Liver (tissue), 9 donors: ENCODE measurements around the gene PAPSS1. TPM values are rescaled to one million over a fixed set of nuclear protein-coding genes. Genes with fewer than 3 reads are reported as not detected.

ENCODE experiments used
- DNase-seq: peaks from one replicate; pipeline ENCODE4 v3.0.0-alpha.2; 2017; ENCODE audit warnings: low spot score
- H3K27ac ChIP-seq, 2 donors: one replicate each; pipeline ENCODE4 v1.7.0; 2013; ENCODE audit warnings: inconsistent platforms in 2 of 2, low read length in 2 of 2, control low read depth in 1 of 2, low read depth in 1 of 2, mild to moderate bottlenecking in 1 of 2
- H3K27me3 ChIP-seq, 4 donors: one replicate each; pipeline versions ENCODE4 v1.6.1 to v1.7.0; 2013; ENCODE audit warnings: low read length in 3 of 4, inconsistent platforms in 1 of 4, mild to moderate bottlenecking in 1 of 4, moderate library complexity in 1 of 4; ENCODE audit not compliant: control insufficient read depth in 4 of 4, insufficient read depth in 4 of 4
- H3K36me3 ChIP-seq, 4 donors: one replicate each; pipeline versions ENCODE4 v1.6.1 to v1.7.0; 2013; ENCODE audit warnings: low read length in 3 of 4, mild to moderate bottlenecking in 3 of 4, low read depth in 1 of 4, moderate library complexity in 1 of 4; ENCODE audit not compliant: control insufficient read depth in 4 of 4, insufficient read depth in 3 of 4
- H3K4me1 ChIP-seq, 4 donors: one replicate each; pipeline versions ENCODE4 v1.6.1 to v1.7.0; 2013; ENCODE audit warnings: low read length in 3 of 4, mild to moderate bottlenecking in 3 of 4, moderate library complexity in 1 of 4; ENCODE audit not compliant: control insufficient read depth in 4 of 4, insufficient read depth in 4 of 4
- H3K4me3 ChIP-seq, 3 donors: one replicate each; pipeline versions ENCODE4 v1.6.1 to v1.7.0; 2013; ENCODE audit warnings: low read length in 3 of 3, control low read depth in 1 of 3, low read depth in 1 of 3, mild to moderate bottlenecking in 1 of 3
- H3K9ac ChIP-seq, 2 donors: one replicate each; pipeline ENCODE4 v1.7.0; 2013; ENCODE audit warnings: low read length in 2 of 2, mild to moderate bottlenecking in 2 of 2, moderate library complexity in 2 of 2, control low read depth in 1 of 2, low read depth in 1 of 2
- H3K9me3 ChIP-seq, 4 donors: one replicate each; pipeline versions ENCODE4 v1.6.1 to v1.7.0; 2013; ENCODE audit warnings: low read length in 3 of 4; ENCODE audit not compliant: control insufficient read depth in 4 of 4
- ATF3 ChIP-seq: IDR thresholded peaks from 2 replicates; pipeline ENCODE4 v1.6.1; 2016; ENCODE audit warnings: antibody characterized with exemption
- EGR1 ChIP-seq, 2 donors: IDR thresholded peaks; 2 replicates each; pipeline ENCODE4 v1.6.1; 2016 to 2018; ENCODE audit warnings: antibody characterized with exemption in 2 of 2, low read depth in 2 of 2
- FOXA1 ChIP-seq: IDR thresholded peaks from 2 replicates; pipeline ENCODE4 v1.6.1; 2016; ENCODE audit warnings: antibody characterized with exemption
- FOXA2 ChIP-seq: IDR thresholded peaks from 2 replicates; pipeline ENCODE4 v1.6.1; 2016; ENCODE audit warnings: antibody characterized with exemption
- HNF4A ChIP-seq, 2 donors: conservative IDR thresholded peaks; 2 replicates each; pipeline ENCODE4 v1.6.1; 2016; ENCODE audit warnings: antibody characterized with exemption in 2 of 2, mild to moderate bottlenecking in 2 of 2
- JUND ChIP-seq, 2 donors: IDR thresholded peaks; 2 replicates each; pipeline ENCODE4 v1.6.1; 2016; ENCODE audit warnings: antibody characterized with exemption in 2 of 2
- NR2F2 ChIP-seq: IDR thresholded peaks from 2 replicates; pipeline ENCODE4 v1.6.1; 2016; ENCODE audit warnings: antibody characterized with exemption
- RAD21 ChIP-seq, 2 donors: IDR thresholded peaks; 2 replicates each; pipeline ENCODE4 v1.6.1; 2016; ENCODE audit warnings: antibody characterized with exemption in 2 of 2, mild to moderate bottlenecking in 2 of 2
- REST ChIP-seq: IDR thresholded peaks from 2 replicates; pipeline ENCODE4 v1.6.1; 2016; ENCODE audit warnings: antibody characterized with exemption, mild to moderate bottlenecking
- SP1 ChIP-seq: IDR thresholded peaks from 2 replicates; pipeline ENCODE4 v1.6.1; 2018; ENCODE audit warnings: antibody characterized with exemption, mild to moderate bottlenecking
- TAF1 ChIP-seq: conservative IDR thresholded peaks from 2 replicates; pipeline ENCODE4 v1.6.1; 2016; ENCODE audit warnings: antibody characterized with exemption, mild to moderate bottlenecking
- YY1 ChIP-seq: IDR thresholded peaks from 2 replicates; pipeline ENCODE4 v1.6.1; 2016; ENCODE audit warnings: antibody characterized with exemption, mild to moderate bottlenecking
- WGBS: extraction: QIAGEN DNeasy Blood & Tissue Kit; methylation state at CpG from one replicate; pipeline ENCODE4 v1.1.7; 2013; 5-methylcytosine and 5-hydroxymethylcytosine counted together
- polyA plus RNA-seq, 2 donors: library from polyadenylated mRNA; stranded (reverse) in 1 of 2; unstranded in 1 of 2; fragments of 200-250 nt in 1 of 2; fragments of >200 nt in 1 of 2; fragmentation: Nextera tagmentation in 1 of 2; extraction: Ambion mirVana in 1 of 2; gene quantifications; one replicate each; pipeline versions ENCODE4 v1.2.1 to v1.2.3, GENCODE V29; 2013 to 2015
- total RNA-seq, 2 donors: library from RNA; depleted of rRNA; stranded (reverse); fragments of >200 nt; gene quantifications; one replicate each; pipeline ENCODE4 v1.2.3, GENCODE V29; 2014
- TF ChIP-seq, protein P1 (sequence below): fragments of 150-350 bp; IDR thresholded peaks from 2 replicates; pipeline ENCODE4 v1.5.1; 2017; ENCODE audit warnings: improper control_type of control experiment, low read depth, low read length; ENCODE audit not compliant: missing input control
- TF ChIP-seq, protein P2 (sequence below): IDR thresholded peaks from 2 replicates; pipeline ENCODE4 v1.6.1; 2016; ENCODE audit warnings: antibody characterized with exemption
- donor health status: healthy.
- donor health status: healthy.
- donor health status: healthy.
- donor health status: healthy.
- donor health status: healthy.

The PAPSS1 gene
- total and polyA plus RNA-seq, 4 donors = 5.7 to 17.8 (median 6.0) TPM

DNA sequence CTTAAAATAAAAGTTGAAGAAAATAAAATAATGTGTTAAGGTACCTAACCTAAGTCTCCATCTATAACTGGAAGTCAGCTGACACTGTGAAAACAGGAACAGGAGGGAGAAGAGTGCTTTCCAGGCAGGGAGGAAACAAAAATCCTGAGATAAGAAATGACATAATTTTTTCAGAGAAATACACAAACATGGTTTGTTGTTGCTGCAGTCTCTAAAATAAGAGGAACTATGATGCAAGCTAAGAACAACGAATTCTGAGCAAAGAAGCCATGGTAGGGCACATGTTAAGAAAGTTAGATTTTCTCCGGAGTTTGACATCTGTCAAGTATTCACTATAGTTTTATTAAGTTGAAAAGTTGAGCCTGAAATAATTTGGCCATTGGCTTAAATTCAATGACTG is 26.9 kb downstream of the PAPSS1 start:
- Histone ChIP-seq H3K36me3 (no peaks in the 10 kb centered on the region), H3K27me3 (no peaks in the 10 kb centered on the region), H3K27ac (no peak overlapping the region), H3K9ac (no peak overlapping the region), H3K4me1 (no peaks in the 10 kb centered on the region), H3K9me3 (no peaks in the 10 kb centered on the region), H3K4me3 (no peak overlapping the region)
- no peak for DNase-seq
- 78% methylated on average over 2 of the region's 2 CpGs for WGBS
- no peak for TF ChIP-seq REST
- TF ChIP-seq EGR1 (IDR thresholded peaks at IDR 0.05; ENCODE audit: low read depth in 2 of 2) = no peak
- TF ChIP-seq, protein P1, sequence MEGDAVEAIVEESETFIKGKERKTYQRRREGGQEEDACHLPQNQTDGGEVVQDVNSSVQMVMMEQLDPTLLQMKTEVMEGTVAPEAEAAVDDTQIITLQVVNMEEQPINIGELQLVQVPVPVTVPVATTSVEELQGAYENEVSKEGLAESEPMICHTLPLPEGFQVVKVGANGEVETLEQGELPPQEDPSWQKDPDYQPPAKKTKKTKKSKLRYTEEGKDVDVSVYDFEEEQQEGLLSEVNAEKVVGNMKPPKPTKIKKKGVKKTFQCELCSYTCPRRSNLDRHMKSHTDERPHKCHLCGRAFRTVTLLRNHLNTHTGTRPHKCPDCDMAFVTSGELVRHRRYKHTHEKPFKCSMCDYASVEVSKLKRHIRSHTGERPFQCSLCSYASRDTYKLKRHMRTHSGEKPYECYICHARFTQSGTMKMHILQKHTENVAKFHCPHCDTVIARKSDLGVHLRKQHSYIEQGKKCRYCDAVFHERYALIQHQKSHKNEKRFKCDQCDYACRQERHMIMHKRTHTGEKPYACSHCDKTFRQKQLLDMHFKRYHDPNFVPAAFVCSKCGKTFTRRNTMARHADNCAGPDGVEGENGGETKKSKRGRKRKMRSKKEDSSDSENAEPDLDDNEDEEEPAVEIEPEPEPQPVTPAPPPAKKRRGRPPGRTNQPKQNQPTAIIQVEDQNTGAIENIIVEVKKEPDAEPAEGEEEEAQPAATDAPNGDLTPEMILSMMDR = no peak
- TF ChIP-seq NR2F2 = no peak
- TF ChIP-seq RAD21 (IDR thresholded peaks at IDR 0.05) = no peak
- TF ChIP-seq JUND (IDR thresholded peaks at IDR 0.05) = no peak
- TF ChIP-seq FOXA2 = no peak
- TF ChIP-seq TAF1 = no peak
- no peak for TF ChIP-seq HNF4A (conservative IDR thresholded peaks at IDR 0.05)
- TF ChIP-seq, protein P2, sequence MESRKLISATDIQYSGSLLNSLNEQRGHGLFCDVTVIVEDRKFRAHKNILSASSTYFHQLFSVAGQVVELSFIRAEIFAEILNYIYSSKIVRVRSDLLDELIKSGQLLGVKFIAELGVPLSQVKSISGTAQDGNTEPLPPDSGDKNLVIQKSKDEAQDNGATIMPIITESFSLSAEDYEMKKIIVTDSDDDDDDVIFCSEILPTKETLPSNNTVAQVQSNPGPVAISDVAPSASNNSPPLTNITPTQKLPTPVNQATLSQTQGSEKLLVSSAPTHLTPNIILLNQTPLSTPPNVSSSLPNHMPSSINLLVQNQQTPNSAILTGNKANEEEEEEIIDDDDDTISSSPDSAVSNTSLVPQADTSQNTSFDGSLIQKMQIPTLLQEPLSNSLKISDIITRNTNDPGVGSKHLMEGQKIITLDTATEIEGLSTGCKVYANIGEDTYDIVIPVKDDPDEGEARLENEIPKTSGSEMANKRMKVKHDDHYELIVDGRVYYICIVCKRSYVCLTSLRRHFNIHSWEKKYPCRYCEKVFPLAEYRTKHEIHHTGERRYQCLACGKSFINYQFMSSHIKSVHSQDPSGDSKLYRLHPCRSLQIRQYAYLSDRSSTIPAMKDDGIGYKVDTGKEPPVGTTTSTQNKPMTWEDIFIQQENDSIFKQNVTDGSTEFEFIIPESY = no peak

DNA sequence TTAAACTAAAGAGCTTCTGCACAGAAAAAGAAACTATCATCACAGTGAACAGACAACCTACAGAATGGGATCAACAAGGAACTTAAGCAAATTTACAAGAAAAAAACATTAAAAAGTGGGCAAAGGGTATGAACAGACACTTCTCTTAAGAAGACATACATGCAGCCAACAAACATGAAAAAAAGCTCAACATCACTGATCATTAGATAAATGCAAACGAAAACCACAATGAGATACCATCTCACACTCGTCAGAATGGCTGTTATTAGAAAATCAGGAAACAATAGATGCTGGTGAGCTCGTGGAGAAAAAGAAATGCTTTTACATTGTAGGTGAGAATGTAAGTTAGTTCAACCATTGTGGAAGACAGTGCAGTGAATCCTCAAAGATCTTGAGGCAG is 27.8 kb downstream of the PAPSS1 start:
- TF ChIP-seq SP1 (no peak), RAD21 (IDR thresholded peaks at IDR 0.05) (no peak), ATF3 (no peak), YY1 (no peak), FOXA1 (no peak), JUND (IDR thresholded peaks at IDR 0.05) (no peak), FOXA2 (no peak)
- TF ChIP-seq, protein P1 = no peak
- no peaks in the 10 kb centered on the region for H3K36me3 ChIP-seq
- no peaks in the 10 kb centered on the region for H3K4me1 ChIP-seq
- DNase-seq = no peak
- no peaks in the 10 kb centered on the region for H3K9me3 ChIP-seq
- no peak overlapping the region for H3K27ac ChIP-seq
- no peak overlapping the region for H3K4me3 ChIP-seq
- H3K9ac ChIP-seq = no peak overlapping the region
- H3K27me3 ChIP-seq = no peaks in the 10 kb centered on the region
- 87% methylated on average over 3 of the region's 3 CpGs for WGBS
